Osteoblast (primary cell): ENCODE results near the gene PRR7. TPM values are rescaled to one million over a fixed set of nuclear protein-coding genes. Genes with fewer than 3 reads are reported as not detected.

ENCODE experiments used
- DNase-seq: peaks from one replicate; pipeline ENCODE4 v3.0.0; 2011; ENCODE audit warnings: low spot score, mixed read lengths; ENCODE audit not compliant: insufficient read length; ENCODE audit errors: missing footprints
- H2AFZ ChIP-seq: 2 replicates; pipeline ENCODE4 v1.6.0; 2011; ENCODE audit warnings: mild to moderate bottlenecking, low read length
- H3K27ac ChIP-seq: 2 replicates; pipeline ENCODE4 v1.5.1; 2011; ENCODE audit warnings: mild to moderate bottlenecking, low read depth, low read length, moderate library complexity
- H3K27me3 ChIP-seq: 2 replicates; pipeline ENCODE4 v1.6.0; 2012; ENCODE audit warnings: mild to moderate bottlenecking, control low read depth, inconsistent platforms, low read length, moderate library complexity; ENCODE audit not compliant: insufficient read depth
- H3K36me3 ChIP-seq: 2 replicates; pipeline ENCODE4 v1.5.1; 2011; ENCODE audit warnings: mild to moderate bottlenecking, low read length, control low read depth, moderate library complexity; ENCODE audit not compliant: insufficient read depth
- H3K4me1 ChIP-seq: 2 replicates; pipeline ENCODE4 v1.5.1; 2011; ENCODE audit warnings: mild to moderate bottlenecking, low read length, control low read depth, moderate library complexity; ENCODE audit not compliant: insufficient read depth
- H3K4me2 ChIP-seq: 2 replicates; pipeline ENCODE4 v1.6.0; 2011; ENCODE audit warnings: mild to moderate bottlenecking, low read length; ENCODE audit not compliant: insufficient read depth
- H3K4me3 ChIP-seq: fragments of 200-600 bp; sonication (generic); 3 replicates; pipeline ENCODE4 v1.5.1; 2012; ENCODE audit warnings: mild to moderate bottlenecking, low read length, inconsistent platforms; ENCODE audit not compliant: insufficient read depth
- H3K79me2 ChIP-seq: 2 replicates; pipeline ENCODE4 v1.6.0; 2012; ENCODE audit warnings: mild to moderate bottlenecking, low read length, control low read depth, inconsistent platforms; ENCODE audit not compliant: insufficient read depth
- H3K9me3 ChIP-seq: 2 replicates; pipeline ENCODE4 v1.5.1; 2011; ENCODE audit warnings: low read depth, low read length, control low read depth
- H4K20me1 ChIP-seq: 2 replicates; pipeline ENCODE4 v1.6.0; 2012; ENCODE audit warnings: mild to moderate bottlenecking, low read length, control low read depth; ENCODE audit not compliant: insufficient read depth
- CTCF ChIP-seq: IDR thresholded peaks from 2 replicates; pipeline ENCODE4 v1.5.1; 2011; ENCODE audit warnings: mild to moderate bottlenecking, low read depth, low read length, moderate library complexity; ENCODE audit errors: extremely low read depth
- total RNA-seq: library from RNA; depleted of rRNA; stranded (reverse); fragments of >200 nt; gene quantifications from 2 replicates; pipeline ENCODE4 v1.2.3, GENCODE V29; 2012

Gene PRR7
- total RNA-seq, 1 donor: 12.7 TPM

GRCh38 chr5:177447066-177447610, 524 bp downstream of the PRR7 start:
- H2AFZ ChIP-seq: no peak overlapping the region
- DNase-seq: peak; percentile 96
- no peak for TF ChIP-seq CTCF

DNA sequence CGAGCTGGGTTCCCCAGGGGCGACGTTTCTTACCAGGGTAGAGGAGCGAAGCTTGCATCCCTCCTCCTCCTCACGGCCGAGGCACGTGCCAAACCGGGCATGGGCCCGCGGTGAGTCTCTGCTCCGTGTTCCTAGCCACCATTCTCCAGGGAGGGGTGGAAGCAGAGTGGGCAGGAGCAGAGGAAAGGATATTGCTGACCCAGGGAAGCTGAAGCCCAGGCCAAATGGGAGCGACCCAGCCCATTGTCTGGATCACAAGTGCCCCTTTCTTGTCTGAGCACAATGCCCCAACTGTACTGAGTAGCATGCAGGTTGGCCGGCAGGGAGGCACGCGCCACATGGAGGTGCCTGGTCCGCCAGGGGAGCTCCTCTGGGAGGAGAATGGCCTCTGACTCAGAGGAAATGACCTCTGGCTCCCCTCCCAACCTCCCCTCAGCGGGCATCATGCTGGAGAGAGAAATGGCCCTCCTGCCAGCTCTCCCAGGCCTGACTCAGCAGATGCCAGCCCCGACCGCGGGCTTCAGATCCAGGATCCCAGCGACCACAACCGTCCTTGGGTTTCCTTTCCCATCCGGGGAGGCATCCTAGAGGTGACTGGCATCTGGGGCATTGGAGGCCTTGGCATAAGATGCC, 1.1 kb downstream of the PRR7 start:
- Histone ChIP-seq H3K79me2 (peaks cover 15% of the 10 kb centered on the region), H3K9me3 (no peaks in the 10 kb centered on the region), H3K36me3 (peaks cover 7% of the 10 kb centered on the region), H3K27ac (peak overlapping the region; percentile 25), H4K20me1 (peaks cover 40% of the 10 kb centered on the region), H3K27me3 (no peaks in the 10 kb centered on the region), H3K4me3 (peak overlapping the region; percentile 82), H2AFZ (no peak overlapping the region), H3K4me1 (peaks cover 18% of the 10 kb centered on the region), H3K4me2 (peak overlapping the region; percentile 97)
- DNase-seq: peak; percentile 99
- TF ChIP-seq CTCF: no peak

More at GRCh38 chr5:177447066-177447610, 524 bp downstream of the PRR7 start:
- Histone ChIP-seq H3K9me3 (no peaks in the 10 kb centered on the region), H3K27me3 (no peaks in the 10 kb centered on the region), H3K4me1 (peaks cover 18% of the 10 kb centered on the region), H3K4me3 (peak overlapping the region; percentile 82), H4K20me1 (peaks cover 34% of the 10 kb centered on the region), H3K27ac (peak overlapping the region; percentile 25), H3K79me2 (peaks cover 15% of the 10 kb centered on the region), H3K4me2 (peak overlapping the region; percentile 97), H3K36me3 (peaks cover 5% of the 10 kb centered on the region)

DNA sequence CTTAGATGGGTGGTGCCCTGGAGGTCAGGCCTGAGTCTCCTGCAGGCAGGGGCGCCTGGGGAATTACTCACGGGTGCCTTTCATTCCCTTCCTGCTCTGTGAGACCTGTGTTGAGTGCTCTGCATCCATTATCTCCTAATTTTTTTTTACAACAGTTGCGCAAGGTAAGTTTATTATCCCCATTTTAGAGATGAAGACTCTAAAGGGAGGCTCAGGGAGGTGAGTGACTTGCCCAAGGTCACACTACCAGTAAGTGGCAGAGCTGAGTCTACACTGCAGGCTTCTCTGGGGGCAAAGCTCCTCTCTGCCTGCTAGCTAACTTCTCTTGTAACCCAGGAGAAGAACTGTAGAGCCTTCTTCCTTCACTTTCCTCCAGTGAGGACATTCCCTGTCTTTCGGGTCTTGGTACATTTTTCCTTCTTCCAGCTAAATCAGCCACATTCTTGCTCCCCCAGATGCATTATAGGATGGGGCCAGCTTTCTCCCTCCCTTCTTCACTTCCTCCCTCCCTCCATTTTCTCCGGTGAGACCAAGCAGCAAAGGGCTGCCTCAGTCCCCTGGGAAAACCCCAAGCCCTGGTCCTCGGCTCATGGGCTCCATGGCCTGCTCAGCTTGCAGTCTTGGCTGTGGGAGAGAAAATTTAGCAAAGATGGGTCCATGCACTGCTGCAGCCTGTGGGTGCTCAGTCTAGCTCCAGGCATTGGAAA, 1.8 kb downstream of the PRR7 start:
- Histone ChIP-seq H3K79me2 (peaks cover 15% of the 10 kb centered on the region), H3K27me3 (no peaks in the 10 kb centered on the region), H3K4me1 (peaks cover 18% of the 10 kb centered on the region), H3K4me3 (peak overlapping the region; percentile 82), H4K20me1 (peaks cover 46% of the 10 kb centered on the region), H3K36me3 (peaks cover 7% of the 10 kb centered on the region), H3K27ac (peak overlapping the region; percentile 25), H3K9me3 (no peaks in the 10 kb centered on the region), H2AFZ (no peak overlapping the region), H3K4me2 (peak overlapping the region; percentile 97)
- no peak for TF ChIP-seq CTCF
- peak; percentile 88 for DNase-seq
